Endometrial microvascular endothelial cells (primary cell): ENCODE measurements around the gene ZNF646. TPM values are rescaled to one million over a fixed set of nuclear protein-coding genes. Genes with fewer than 3 reads are reported as not detected.

Experiments
- in situ Hi-C: cut with HindIII; loops from 2 replicates; pipeline ENCODE4 v1.10.0; 2017; ENCODE audit warnings: low sequenced_read_pairs, low pct_unique_long_range_greater_than_20kb; ENCODE audit errors: inconsistent ontology term
- total RNA-seq: library from RNA; depleted of rRNA; stranded (reverse); fragments of >200 nt; gene quantifications from one replicate; pipeline ENCODE4 v1.2.3, GENCODE V29; 2015; ENCODE audit errors: inconsistent ontology term

ZNF646 gene
- total RNA-seq, 1 donor from 2014 or later = 7.2 TPM

GRCh38 chr16:31061126-31061812 lies 13.0 kb upstream of the ZNF646 start:
- in situ Hi-C loops = loop anchor here (25.0 kb wide), 1 partner anchor 99 kb away; the partner anchor contains the start of gene SETD1A

DNA sequence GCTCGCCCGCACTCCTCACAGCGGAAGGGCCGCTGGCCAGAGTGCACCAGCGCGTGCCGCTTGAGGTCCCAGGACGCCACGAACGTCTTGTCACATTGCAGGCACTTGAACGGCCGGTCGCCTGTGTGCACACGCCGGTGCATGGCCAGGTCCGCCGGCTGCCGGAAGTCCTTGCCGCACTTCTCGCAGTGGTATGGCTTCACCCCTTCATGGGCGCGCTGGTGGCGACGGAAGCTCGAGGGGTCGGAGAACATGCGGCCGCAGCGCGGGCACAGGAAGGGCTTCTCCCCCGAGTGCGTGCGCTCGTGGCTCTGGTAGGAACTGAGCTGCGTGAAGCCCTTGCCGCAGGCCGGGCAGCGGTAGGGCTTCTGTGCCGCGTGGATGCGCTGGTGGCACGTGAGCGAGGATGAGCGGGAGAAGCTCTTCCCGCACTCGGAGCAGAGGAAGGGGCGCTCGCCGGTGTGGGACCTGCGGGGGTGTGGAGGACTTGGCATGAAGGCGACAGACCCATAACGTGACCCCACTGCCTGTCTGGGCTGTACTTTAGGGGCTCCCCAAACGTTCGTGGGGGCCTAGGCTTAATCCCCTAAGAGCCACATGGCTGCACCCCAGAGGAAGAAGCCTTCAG lies 12.3 kb upstream of the ZNF646 start:
- in situ Hi-C loops = loop anchor here (25.0 kb wide), 1 partner anchor 100 kb away; the partner anchor contains the start of gene SETD1A

DNA sequence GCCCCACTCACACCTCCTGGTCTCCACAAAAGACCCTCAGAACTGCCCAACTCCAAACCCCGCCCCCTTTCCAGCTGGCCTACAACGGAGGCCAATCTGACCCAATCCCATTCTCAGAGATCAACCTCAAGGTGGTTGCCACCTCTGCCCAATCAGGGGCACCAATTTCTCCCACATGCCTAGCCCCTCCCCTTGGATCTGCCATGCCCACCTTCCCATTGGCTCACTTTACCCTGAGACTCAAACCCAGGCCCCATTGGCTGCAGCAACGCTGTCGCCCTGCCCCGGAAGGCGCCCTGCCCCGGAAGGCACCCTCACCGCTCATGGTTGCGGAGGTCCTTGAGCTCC lies 10.8 kb upstream of the ZNF646 start:
- in situ Hi-C loops = loop anchor here (25.0 kb wide), 1 partner anchor 101 kb away; the partner anchor contains the start of gene SETD1A

GRCh38 chr16:31063843-31064611 lies 10.2 kb upstream of the ZNF646 start:
- in situ Hi-C loops = loop anchor here (25.0 kb wide), 1 partner anchor 102 kb away; the partner anchor contains the start of gene SETD1A

DNA sequence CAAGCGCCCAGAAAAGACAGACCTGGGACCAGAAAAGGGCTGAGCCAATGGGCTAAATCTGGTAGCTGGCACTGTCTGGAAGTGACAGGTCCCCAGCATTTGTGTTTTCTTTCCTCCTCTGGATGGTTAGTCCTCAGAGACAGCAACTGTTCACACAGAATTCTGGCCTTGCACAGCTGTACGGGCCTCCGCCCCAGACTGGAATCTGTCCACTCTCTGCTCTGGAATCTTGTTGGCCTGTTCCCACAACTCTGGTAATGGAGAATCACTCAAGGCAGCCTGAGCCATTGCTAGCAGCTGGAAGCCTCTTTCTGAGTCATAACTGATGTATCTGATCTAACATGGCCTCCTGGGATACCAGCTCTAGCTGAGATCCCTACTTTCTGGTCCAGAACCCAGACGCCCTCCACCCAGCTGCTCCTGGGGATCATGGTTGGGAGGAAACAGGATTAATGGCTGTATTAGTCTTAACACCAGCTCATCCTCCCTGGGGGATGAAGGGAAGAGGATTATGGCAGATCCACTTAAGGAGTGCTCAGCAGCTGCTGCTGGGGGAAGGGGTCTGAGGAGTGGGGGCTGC lies 9.2 kb upstream of the ZNF646 start:
- in situ Hi-C loops = loop anchor here (25.0 kb wide), 1 partner anchor 103 kb away; the partner anchor contains the start of gene SETD1A

DNA sequence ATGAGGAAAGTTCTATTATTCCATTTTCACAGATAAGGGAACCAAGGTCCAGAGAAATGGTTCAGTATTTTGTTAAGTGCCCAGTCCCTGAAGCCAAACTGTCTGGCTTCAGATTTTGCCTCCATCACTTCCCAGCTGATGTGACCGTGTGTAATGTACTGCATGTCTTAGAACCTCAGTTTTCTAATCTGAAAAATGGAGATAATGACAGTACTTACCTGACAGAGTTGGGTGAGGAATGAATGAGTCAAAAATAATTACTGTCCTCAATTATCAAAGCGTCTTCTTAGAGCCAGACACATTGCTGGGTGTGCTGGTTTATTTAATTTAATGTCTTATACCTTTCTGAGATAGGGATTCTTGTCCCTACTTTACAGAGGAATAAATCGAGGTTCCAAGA lies 6.9 kb upstream of the ZNF646 start:
- in situ Hi-C loops = loop anchor here (25.0 kb wide), 1 partner anchor 105 kb away; the partner anchor contains the start of gene SETD1A

- in situ Hi-C loops = loop anchor here (25.0 kb wide), 1 partner anchor 110 kb away; the partner anchor contains the start of gene SETD1A
Observed at GRCh38 chr16:31071861-31072260, 2.4 kb upstream of the ZNF646 start.

DNA sequence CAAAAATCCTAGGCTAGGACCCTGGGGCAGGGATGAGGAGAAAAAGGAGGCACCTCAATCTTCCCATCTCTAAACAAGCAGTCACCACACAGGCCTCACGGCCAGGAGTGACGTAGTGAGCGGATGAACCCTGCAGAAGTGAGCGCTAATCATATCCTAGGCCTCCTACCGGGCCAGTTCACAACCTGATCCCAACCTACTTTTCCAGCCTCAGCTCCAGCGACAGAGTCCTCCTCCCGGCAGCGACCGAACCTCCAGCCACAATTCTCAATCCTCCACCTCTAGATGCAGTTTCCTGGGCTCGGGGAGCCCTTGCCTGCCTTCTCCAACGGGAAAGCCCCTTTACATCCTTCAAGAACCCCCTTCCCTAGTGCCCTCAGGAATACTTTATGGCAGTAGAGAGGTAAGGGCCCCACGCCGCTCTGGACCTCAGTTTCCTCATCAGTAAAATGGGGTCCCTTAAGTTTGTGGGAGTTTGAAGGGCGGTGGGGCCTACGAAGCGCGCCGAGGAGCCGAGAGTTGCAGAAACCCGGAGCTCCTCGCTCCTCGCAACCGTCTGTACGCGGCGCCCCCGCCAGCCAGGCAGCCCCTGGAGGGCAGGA lies 1.6 kb upstream of the ZNF646 start:
- in situ Hi-C loops = loop anchor here (25.0 kb wide), 1 partner anchor 110 kb away; the partner anchor contains the start of gene SETD1A

GRCh38 chr16:31073142-31073969 lies 866 bp upstream of the ZNF646 start:
- in situ Hi-C loops = loop anchor here (25.0 kb wide), 1 partner anchor 111 kb away; the partner anchor contains the start of gene SETD1A

GRCh38 chr16:31074814-31075183 lies 577 bp downstream of the ZNF646 start:
- in situ Hi-C loops = loop anchor here (25.0 kb wide), 1 partner anchor 112 kb away; the partner anchor contains the start of gene SETD1A

DNA sequence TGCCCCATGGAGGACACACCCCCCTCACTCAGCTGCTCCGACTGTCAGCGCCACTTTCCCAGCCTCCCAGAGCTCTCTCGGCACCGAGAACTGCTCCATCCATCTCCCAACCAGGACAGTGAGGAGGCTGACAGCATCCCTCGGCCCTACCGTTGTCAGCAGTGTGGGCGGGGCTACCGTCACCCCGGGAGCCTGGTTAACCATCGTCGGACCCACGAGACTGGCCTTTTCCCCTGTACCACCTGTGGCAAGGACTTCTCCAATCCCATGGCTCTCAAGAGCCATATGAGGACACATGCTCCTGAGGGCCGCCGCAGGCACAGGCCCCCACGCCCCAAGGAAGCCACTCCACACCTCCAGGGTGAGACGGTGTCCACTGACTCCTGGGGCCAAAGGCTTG lies 2.1 kb downstream of the ZNF646 start:
- in situ Hi-C loops = no loop called here

GRCh38 chr16:31077024-31077423 lies 2.8 kb downstream of the ZNF646 start:
- in situ Hi-C loops = no loop called here

DNA sequence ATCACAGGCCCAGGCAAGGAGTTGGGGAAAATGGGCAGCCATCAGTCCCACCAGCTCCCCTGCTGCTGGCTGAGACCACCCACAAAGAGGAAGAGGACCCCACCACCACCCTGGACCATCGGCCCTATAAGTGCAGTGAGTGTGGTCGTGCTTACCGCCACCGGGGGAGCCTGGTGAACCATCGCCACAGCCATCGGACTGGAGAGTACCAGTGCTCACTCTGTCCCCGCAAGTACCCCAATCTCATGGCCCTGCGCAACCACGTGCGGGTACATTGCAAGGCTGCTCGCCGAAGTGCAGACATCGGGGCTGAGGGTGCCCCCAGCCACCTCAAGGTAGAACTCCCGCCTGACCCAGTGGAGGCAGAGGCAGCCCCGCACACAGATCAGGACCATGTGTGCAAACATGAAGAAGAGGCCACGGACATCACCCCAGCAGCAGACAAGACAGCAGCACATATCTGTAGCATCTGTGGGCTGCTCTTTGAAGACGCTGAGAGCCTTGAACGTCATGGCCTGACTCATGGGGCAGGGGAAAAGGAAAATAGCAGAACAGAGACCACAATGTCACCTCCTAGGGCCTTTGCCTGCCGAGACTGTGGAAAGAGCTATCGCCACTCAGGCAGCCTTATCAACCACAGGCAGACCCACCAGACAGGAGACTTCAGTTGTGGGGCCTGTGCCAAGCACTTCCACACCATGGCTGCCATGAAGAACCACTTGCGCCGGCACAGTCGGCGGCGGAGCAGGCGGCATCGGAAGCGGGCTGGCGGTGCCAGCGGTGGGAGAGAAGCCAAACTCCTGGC lies 3.6 kb downstream of the ZNF646 start:
- in situ Hi-C loops = no loop called here

DNA sequence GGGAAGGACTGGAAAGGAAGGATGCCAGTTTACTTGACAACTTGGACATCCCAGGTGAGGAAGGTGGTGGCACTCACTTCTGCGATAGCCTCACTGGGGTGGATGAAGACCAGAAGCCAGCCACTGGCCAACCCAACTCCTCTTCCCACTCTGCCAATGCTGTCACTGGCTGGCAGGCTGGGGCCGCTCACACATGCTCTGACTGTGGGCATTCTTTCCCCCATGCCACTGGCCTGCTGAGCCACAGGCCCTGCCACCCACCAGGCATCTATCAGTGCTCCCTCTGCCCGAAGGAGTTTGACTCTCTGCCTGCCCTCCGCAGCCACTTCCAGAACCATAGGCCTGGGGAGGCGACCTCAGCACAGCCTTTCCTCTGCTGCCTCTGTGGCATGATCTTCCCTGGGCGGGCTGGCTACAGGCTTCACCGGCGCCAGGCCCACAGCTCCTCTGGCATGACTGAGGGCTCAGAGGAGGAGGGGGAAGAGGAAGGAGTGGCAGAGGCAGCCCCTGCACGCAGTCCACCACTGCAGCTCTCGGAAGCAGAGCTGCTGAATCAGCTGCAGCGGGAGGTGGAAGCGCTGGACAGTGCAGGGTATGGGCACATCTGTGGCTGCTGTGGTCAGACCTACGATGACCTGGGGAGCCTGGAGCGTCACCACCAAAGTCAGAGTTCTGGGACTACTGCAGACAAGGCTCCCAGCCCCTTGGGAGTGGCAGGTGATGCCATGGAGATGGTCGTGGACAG lies 4.5 kb downstream of the ZNF646 start:
- in situ Hi-C loops = no loop called here

DNA sequence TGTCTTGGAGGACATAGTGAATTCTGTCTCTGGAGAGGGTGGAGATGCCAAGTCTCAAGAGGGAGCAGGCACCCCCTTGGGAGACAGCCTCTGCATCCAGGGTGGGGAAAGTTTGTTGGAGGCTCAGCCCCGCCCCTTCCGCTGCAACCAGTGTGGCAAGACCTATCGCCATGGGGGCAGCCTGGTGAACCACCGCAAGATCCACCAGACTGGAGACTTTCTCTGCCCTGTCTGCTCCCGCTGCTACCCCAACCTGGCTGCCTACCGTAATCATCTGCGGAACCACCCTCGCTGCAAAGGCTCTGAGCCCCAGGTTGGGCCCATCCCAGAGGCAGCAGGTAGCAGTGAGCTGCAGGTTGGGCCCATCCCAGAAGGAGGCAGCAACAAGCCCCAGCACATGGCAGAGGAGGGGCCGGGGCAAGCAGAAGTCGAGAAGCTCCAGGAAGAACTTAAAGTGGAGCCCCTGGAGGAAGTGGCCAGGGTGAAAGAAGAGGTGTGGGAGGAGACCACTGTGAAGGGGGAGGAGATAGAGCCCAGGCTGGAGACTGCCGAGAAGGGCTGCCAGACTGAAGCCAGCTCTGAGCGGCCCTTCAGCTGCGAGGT lies 5.2 kb downstream of the ZNF646 start:
- in situ Hi-C loops = no loop called here

DNA sequence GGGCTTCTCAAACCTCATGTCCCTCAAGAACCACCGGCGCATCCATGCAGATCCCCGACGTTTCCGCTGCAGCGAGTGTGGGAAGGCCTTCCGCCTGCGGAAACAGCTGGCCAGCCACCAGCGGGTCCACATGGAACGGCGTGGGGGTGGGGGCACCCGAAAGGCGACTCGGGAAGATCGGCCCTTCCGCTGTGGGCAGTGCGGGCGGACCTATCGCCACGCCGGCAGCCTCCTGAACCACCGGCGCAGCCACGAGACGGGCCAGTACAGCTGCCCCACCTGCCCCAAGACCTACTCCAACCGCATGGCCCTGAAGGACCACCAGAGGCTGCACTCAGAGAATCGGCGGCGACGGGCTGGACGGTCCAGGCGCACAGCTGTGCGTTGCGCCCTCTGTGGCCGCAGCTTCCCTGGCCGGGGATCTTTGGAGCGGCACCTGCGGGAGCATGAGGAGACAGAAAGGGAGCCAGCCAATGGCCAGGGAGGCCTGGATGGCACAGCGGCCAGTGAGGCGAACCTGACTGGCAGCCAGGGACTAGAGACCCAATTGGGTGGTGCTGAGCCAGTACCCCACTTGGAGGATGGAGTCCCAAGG lies 5.9 kb downstream of the ZNF646 start:
- in situ Hi-C loops = no loop called here
